GM18502 (cell line): ENCODE data around the gene ADAMTS7.
"Not testable (repeated sequence)": the region's sequence is repeated elsewhere in the genome, so short reads cannot be mapped to it uniquely, and the experiment has no call there.

Experiments
- ATAC-seq: cut with Tn5 transposase; IDR thresholded peaks from one replicate; pipeline ENCODE4 v1.9.1; 2021; ENCODE audit warnings: mild to moderate bottlenecking; ENCODE audit not compliant: unreplicated experiment, poor library complexity

Gene ADAMTS7

GRCh38 chr15:78831229-78832207 lies 20.3 kb upstream of the ADAMTS7 start:
- ATAC-seq, result no peak

- no peak for ATAC-seq
Measured at GRCh38 chr15:78830514-78831228, 19.4 kb upstream of the ADAMTS7 start.

GRCh38 chr15:78828920-78829319 lies 17.7 kb upstream of the ADAMTS7 start:
- ATAC-seq, result no peak

- no peak for ATAC-seq
Measured at GRCh38 chr15:78822514-78822913, 11.2 kb upstream of the ADAMTS7 start.

- ATAC-seq, result no peak
Measured at GRCh38 chr15:78811825-78812183, 540 bp upstream of the ADAMTS7 start.

GRCh38 chr15:78810362-78811123 lies 721 bp downstream of the ADAMTS7 start:
- ATAC-seq, result no peak

GRCh38 chr15:78810003-78810361 lies 1.3 kb downstream of the ADAMTS7 start:
- no peak for ATAC-seq

GRCh38 chr15:78808550-78808949 lies 2.7 kb downstream of the ADAMTS7 start:
- ATAC-seq, result no peak

GRCh38 chr15:78807359-78807758 lies 3.9 kb downstream of the ADAMTS7 start:
- ATAC-seq, result no peak

- no peak for ATAC-seq
Measured at GRCh38 chr15:78804391-78804792, 6.9 kb downstream of the ADAMTS7 start.

GRCh38 chr15:78800806-78801205 lies 10.5 kb downstream of the ADAMTS7 start:
- ATAC-seq, result no peak

- no peak for ATAC-seq
Measured at GRCh38 chr15:78800189-78800588, 11.1 kb downstream of the ADAMTS7 start.

- not testable (repeated sequence) for ATAC-seq
Measured at GRCh38 chr15:78799102-78799501, 12.2 kb downstream of the ADAMTS7 start.

GRCh38 chr15:78798355-78798754 lies 12.9 kb downstream of the ADAMTS7 start:
- not testable (repeated sequence) for ATAC-seq

- no peak for ATAC-seq
Measured at GRCh38 chr15:78797951-78798350, 13.3 kb downstream of the ADAMTS7 start.

- no peak for ATAC-seq
Measured at GRCh38 chr15:78796510-78796909, 14.8 kb downstream of the ADAMTS7 start.

- no peak for ATAC-seq
Measured at GRCh38 chr15:78795043-78795442, 16.2 kb downstream of the ADAMTS7 start.

GRCh38 chr15:78794446-78794845 lies 16.8 kb downstream of the ADAMTS7 start:
- not testable (repeated sequence) for ATAC-seq

- no peak for ATAC-seq
Measured at GRCh38 chr15:78791357-78791756, 19.9 kb downstream of the ADAMTS7 start.

- ATAC-seq, result no peak
Measured at GRCh38 chr15:78790027-78790426, 21.2 kb downstream of the ADAMTS7 start.

- ATAC-seq, result no peak
Measured at GRCh38 chr15:78789615-78790014, 21.6 kb downstream of the ADAMTS7 start.
